Bronchial epithelial cell (primary cell): ENCODE data around the gene TGFBI. TPM values are rescaled to one million over a fixed set of nuclear protein-coding genes. Genes with fewer than 3 reads are reported as not detected.

ENCODE experiments used
- DNase-seq: peaks from one replicate; pipeline ENCODE4 v3.0.0-alpha.2; 2010; ENCODE audit warnings: low read depth
- FAIRE-seq: peaks from 2 replicates; lab custom pipeline; 2011; peaks lifted over from hg19 to GRCh38; lab: Jason Lieb, UNC
- H3K27me3 ChIP-seq: 2 replicates; pipeline ENCODE4 v1.5.1; 2011; ENCODE audit warnings: low read length; ENCODE audit not compliant: control insufficient read depth, insufficient read depth
- H3K36me3 ChIP-seq: 2 replicates; pipeline ENCODE4 v1.5.1; 2011; ENCODE audit warnings: low read length; ENCODE audit not compliant: control insufficient read depth, insufficient read depth
- H3K4me3 ChIP-seq: 2 replicates; pipeline ENCODE4 v1.5.1; 2011; ENCODE audit warnings: mild to moderate bottlenecking, low read depth, low read length, control low read depth
- CTCF ChIP-seq: IDR thresholded peaks from 2 replicates; pipeline ENCODE4 v1.5.1; 2011; ENCODE audit warnings: mild to moderate bottlenecking, moderate library complexity, low read length, control low read depth, inconsistent platforms; ENCODE audit not compliant: insufficient read depth, severe bottlenecking
- total RNA-seq: library from RNA; depleted of rRNA; stranded (reverse); fragments of >200 nt; gene quantifications from 2 replicates; pipeline ENCODE4 v1.2.1, GENCODE V29; 2014

TGFBI gene
- total RNA-seq, 1 donor from 2014 or later = 218 TPM

GRCh38 chr5:136037001-136037705 is 8.4 kb downstream of the TGFBI start:
- Histone ChIP-seq H3K27me3 (no peaks in the 10 kb centered on the region), H3K36me3 (peaks cover 16% of the 10 kb centered on the region), H3K4me3 (no peak overlapping the region)
- no peak for TF ChIP-seq CTCF
- no peak for FAIRE-seq
- no peak for DNase-seq

GRCh38 chr5:136038635-136039034 is 9.8 kb downstream of the TGFBI start:
- FAIRE-seq (no peak), DNase-seq (no peak)
- H3K36me3 ChIP-seq = peaks cover 23% of the 10 kb centered on the region
- no peak overlapping the region for H3K4me3 ChIP-seq
- H3K27me3 ChIP-seq = no peaks in the 10 kb centered on the region
- TF ChIP-seq CTCF = no peak

- TF ChIP-seq CTCF = no peak
- Histone ChIP-seq H3K36me3 (peaks cover 28% of the 10 kb centered on the region), H3K27me3 (no peaks in the 10 kb centered on the region), H3K4me3 (no peak overlapping the region)
- DNase-seq (no peak), FAIRE-seq (peak; percentile 89)
These were observed 10.4 kb downstream of the TGFBI start for GRCh38 chr5:136039202-136039601.

GRCh38 chr5:136040746-136041415 is 12.1 kb downstream of the TGFBI start:
- no peak overlapping the region for H3K4me3 ChIP-seq
- H3K36me3 ChIP-seq = peaks cover 29% of the 10 kb centered on the region
- DNase-seq (no peak), FAIRE-seq (peak; percentile 18)
- H3K27me3 ChIP-seq = no peaks in the 10 kb centered on the region
- TF ChIP-seq CTCF = no peak

- H3K27me3 ChIP-seq = no peaks in the 10 kb centered on the region
- no peak overlapping the region for H3K4me3 ChIP-seq
- TF ChIP-seq CTCF = no peak
- DNase-seq (no peak), FAIRE-seq (no peak)
- H3K36me3 ChIP-seq = peaks cover 35% of the 10 kb centered on the region
These were observed 13.4 kb downstream of the TGFBI start for GRCh38 chr5:136042156-136042555.
